Upper lobe of left lung (tissue), 6 donors: Measurements from ENCODE around the gene GYPC. TPM values are rescaled to one million over a fixed set of nuclear protein-coding genes. Genes with fewer than 3 reads are reported as not detected.

ENCODE experiments used
- ATAC-seq, 2 donors: fragments of 200-7000 bp; cut with Tn5 transposase; one replicate each; pipeline ENCODE4 v1.9.1; 2022; ENCODE audit warnings: mild to moderate bottlenecking in 2 of 2, moderate library complexity in 2 of 2; ENCODE audit not compliant: low FRiP score in 2 of 2
- DNase-seq, 2 donors: peaks; one replicate each; pipeline ENCODE4 v3.0.0-alpha.2; 2019 to 2020
- H3K27ac ChIP-seq, 4 donors: fragments of 200-600 bp; sonication (generic); one replicate each; pipeline ENCODE4 v1.5.1; 2016 to 2019
- H3K27me3 ChIP-seq, 4 donors: fragments of 200-600 bp; sonication (generic); one replicate each; pipeline ENCODE4 v1.5.1; 2017 to 2019
- H3K36me3 ChIP-seq, 4 donors: fragments of 200-600 bp; sonication (generic); one replicate each; pipeline ENCODE4 v1.5.1; 2016 to 2019
- H3K4me1 ChIP-seq, 4 donors: fragments of 200-600 bp; sonication (generic); one replicate each; pipeline ENCODE4 v1.5.1; 2018 to 2019
- H3K4me3 ChIP-seq, 4 donors: fragments of 200-600 bp; sonication (generic); one replicate each; pipeline ENCODE4 v1.5.1; 2017 to 2019; ENCODE audit warnings: mild to moderate bottlenecking in 2 of 4, moderate library complexity in 1 of 4
- H3K9me3 ChIP-seq, 4 donors: fragments of 200-600 bp; sonication (generic); one replicate each; pipeline ENCODE4 v1.5.1; 2018 to 2019
- EP300 ChIP-seq, 4 donors: sonication (generic); formaldehyde crosslinking; IDR thresholded peaks; one replicate each; pipeline ENCODE4 v1.5.1; 2017; ENCODE audit warnings: antibody characterized with exemption in 4 of 4, control low read depth in 2 of 4
- POLR2A ChIP-seq, 4 donors: fragments of 450-650 bp; IDR thresholded peaks; one replicate each; pipeline ENCODE4 v1.5.1; 2016 to 2017; ENCODE audit warnings: antibody characterized with exemption in 4 of 4, mild to moderate bottlenecking in 2 of 4
- POLR2AphosphoS5 ChIP-seq, 2 donors: sonication (generic); formaldehyde crosslinking; IDR thresholded peaks; one replicate each; pipeline ENCODE4 v1.5.1; 2017; ENCODE audit warnings: antibody characterized with exemption in 2 of 2
- WGBS, 2 donors: methylation state at CpG; one replicate each; pipeline ENCODE4 v1.1.5; 2017 to 2018; 5-methylcytosine and 5-hydroxymethylcytosine counted together
- total RNA-seq, 6 donors: library from RNA; depleted of rRNA in 4 of 6; stranded (reverse); fragments of >200 nt in 4 of 6; gene quantifications; one replicate each; pipeline versions ENCODE4 v1.1.0 to v1.2.1, GENCODE V29; 2016 to 2021
- TF ChIP-seq, protein P1 (sequence below), 6 experiments: fragments of 450-650 bp in 4 of 6; fragments of 200-600 bp in 2 of 6; sonication (generic) in 2 of 6; IDR thresholded peaks; one replicate each; pipeline ENCODE4 v1.5.1; 2016 to 2019; ENCODE audit warnings: antibody characterized with exemption in 6 of 6
- donor health status: DM: no; HTN: no; CAD: no; lungs with moderate emphysema.
- donor health status: DM: no; HTN: yes; CAD: no; lungs with severe emphysema.

Gene GYPC
- total RNA-seq, 6 donors from 2014 or later = 61.0 to 107 (median 77.5) TPM

DNA sequence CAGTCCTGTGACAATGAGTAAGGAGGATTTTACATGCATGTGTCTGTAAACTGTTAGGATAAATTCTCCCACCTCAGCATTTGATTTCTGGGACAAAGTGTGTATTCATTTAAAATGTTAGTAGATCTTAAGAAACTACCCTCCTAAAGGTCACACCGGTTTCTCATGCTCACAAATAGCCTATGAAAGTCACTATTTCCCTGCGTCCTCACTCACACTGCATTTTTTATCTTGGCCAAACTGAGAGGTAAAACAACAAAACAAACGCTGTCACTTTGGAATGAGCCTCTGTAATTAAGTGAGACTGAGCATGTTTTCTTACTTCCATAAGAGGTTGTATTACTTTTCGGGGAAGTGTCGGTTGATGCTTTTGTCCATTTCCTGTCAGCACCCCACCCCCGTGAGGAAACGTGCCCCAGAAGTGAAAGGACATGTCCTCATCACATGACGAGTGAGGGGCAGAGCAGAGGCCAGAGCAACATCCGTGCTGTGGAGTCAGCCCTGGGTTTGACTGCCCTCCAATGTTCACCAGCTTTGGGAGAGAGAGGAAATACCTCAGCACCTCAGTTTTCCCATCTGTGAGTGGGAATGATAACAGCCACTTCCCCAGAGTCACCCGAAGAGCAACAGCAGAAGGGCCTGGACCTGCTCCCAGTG lies 3.1 kb downstream of the GYPC start:
- 18 to 27% methylated on average over 9 to 10 of the region's 10 CpGs for WGBS, 2 donors

DNA sequence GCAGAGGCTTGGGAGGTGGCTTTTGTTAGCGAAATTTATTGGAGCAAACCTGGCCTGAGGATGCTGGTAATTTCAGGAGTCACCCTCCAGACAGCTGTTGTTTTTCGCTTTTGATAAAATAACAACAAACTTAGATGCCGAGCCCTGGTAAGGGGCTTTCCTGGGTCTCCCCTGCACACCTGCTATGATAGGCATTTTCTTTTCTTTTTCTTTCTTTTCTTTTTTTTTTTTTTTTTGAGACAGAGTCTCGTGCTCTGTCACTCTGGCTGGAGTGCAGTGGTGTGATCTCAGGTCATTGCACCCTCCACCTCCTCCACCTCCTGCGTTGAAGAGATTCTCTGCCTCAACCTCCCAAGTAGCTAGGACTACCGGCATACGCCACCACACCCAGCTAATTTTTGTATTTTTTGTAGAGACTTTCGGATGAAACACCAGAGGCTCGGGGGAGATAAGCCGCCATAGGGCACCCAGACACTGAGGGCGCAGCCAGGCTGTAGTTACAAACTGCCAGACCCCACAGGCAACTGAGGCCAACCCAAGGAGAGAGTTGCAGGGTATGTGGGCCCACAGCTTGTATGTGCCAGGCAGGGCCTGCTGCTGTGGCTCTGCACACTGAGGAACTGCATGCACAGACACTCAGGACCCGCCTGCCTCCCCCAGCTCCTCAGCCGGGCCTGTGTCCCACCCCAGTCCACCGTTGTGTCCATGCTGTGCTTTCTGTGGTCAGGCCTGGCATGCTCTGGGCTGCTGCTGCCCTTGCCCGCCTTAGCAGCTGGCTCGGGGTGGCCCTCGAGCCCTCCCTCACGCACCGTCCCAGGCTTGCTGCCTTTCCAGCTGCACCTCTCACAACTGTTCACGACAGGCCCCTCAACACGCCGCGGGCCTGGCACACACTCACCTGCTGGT lies 3.9 kb downstream of the GYPC start:
- no peaks in the 10 kb centered on the region for H3K36me3 ChIP-seq
- H3K4me3 ChIP-seq = no peak overlapping the region

More for the DNA sequence above, 3.1 kb downstream of the GYPC start:
- ATAC-seq (peak; percentile 44 to 48), DNase-seq (peak in 1 of 2 donors; percentile 85)
- Histone ChIP-seq H3K27ac (peak overlapping the region; percentile 95 to 98 (median 97)), H3K27me3 (no peaks in the 10 kb centered on the region), H3K4me1 (peaks cover 59 to 93% (median 72%) of the 10 kb centered on the region in 4 donors), H3K9me3 (no peaks in the 10 kb centered on the region), H3K4me3 (no peak overlapping the region), H3K36me3 (no peaks in the 10 kb centered on the region)
- TF ChIP-seq POLR2AphosphoS5 (IDR thresholded peaks at IDR 0.05) (peak; percentile 95 to 98), POLR2A (IDR thresholded peaks at IDR 0.05) (peak in 1 of 4 donors; percentile 44), EP300 (IDR thresholded peaks at IDR 0.05) (peak; percentile 36 to 93 (median 90))
- TF ChIP-seq, protein P1, sequence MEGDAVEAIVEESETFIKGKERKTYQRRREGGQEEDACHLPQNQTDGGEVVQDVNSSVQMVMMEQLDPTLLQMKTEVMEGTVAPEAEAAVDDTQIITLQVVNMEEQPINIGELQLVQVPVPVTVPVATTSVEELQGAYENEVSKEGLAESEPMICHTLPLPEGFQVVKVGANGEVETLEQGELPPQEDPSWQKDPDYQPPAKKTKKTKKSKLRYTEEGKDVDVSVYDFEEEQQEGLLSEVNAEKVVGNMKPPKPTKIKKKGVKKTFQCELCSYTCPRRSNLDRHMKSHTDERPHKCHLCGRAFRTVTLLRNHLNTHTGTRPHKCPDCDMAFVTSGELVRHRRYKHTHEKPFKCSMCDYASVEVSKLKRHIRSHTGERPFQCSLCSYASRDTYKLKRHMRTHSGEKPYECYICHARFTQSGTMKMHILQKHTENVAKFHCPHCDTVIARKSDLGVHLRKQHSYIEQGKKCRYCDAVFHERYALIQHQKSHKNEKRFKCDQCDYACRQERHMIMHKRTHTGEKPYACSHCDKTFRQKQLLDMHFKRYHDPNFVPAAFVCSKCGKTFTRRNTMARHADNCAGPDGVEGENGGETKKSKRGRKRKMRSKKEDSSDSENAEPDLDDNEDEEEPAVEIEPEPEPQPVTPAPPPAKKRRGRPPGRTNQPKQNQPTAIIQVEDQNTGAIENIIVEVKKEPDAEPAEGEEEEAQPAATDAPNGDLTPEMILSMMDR (IDR thresholded peaks at IDR 0.05) = peak in 1 of 6 experiments; percentile 25

DNA sequence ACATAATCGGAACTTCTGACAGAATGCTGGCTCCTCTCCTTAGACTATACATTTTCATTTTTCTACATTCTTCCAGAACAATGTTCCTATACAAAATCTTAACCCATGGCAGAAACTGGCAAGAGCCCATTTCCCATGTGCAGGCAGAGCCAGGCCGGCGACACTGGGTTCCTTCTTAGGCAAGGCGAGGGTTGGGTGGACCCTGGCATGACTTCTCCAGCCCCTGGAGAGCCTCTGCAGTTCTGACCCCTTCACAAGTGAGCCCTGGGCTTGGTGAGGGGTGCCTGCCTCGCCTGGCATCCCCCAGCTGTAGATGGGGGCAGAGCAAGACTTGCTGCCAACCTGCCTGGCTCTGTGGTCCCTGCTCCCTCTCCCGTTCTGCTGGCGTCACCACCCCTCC lies 5.0 kb downstream of the GYPC start:
- no peak for DNase-seq
- Histone ChIP-seq H3K27ac (peak overlapping the region; percentile 28 to 98 (median 96)), H3K9me3 (no peaks in the 10 kb centered on the region), H3K4me1 (peaks cover 55 to 96% (median 78%) of the 10 kb centered on the region in 4 donors), H3K4me3 (no peak overlapping the region), H3K27me3 (no peaks in the 10 kb centered on the region), H3K36me3 (peaks cover 0 to 5% (median 0%) of the 10 kb centered on the region in 4 donors)
- ATAC-seq = no peak
- TF ChIP-seq EP300 (IDR thresholded peaks at IDR 0.05) (no peak), POLR2A (IDR thresholded peaks at IDR 0.05) (no peak), POLR2AphosphoS5 (IDR thresholded peaks at IDR 0.05) (no peak)
- TF ChIP-seq, protein P1 (IDR thresholded peaks at IDR 0.05) = no peak
- WGBS, 2 donors = 53 to 72% methylated on average over 7 of the region's 7 CpGs

More for the DNA sequence above, 3.9 kb downstream of the GYPC start:
- Histone ChIP-seq H3K27ac (peak overlapping the region; percentile 95 to 98 (median 97)), H3K27me3 (no peaks in the 10 kb centered on the region), H3K9me3 (no peaks in the 10 kb centered on the region), H3K4me1 (peaks cover 56 to 99% (median 75%) of the 10 kb centered on the region in 4 donors)
- WGBS, 2 donors = 89 to 91% methylated on average over 20 to 23 of the region's 23 CpGs
- DNase-seq = peak in 1 of 2 donors; percentile 76
- no peak for TF ChIP-seq POLR2AphosphoS5 (IDR thresholded peaks at IDR 0.05)
- TF ChIP-seq POLR2A (IDR thresholded peaks at IDR 0.05) = no peak
- TF ChIP-seq EP300 (IDR thresholded peaks at IDR 0.05) = no peak
- TF ChIP-seq, protein P1 (IDR thresholded peaks at IDR 0.05) = no peak
- no peak for ATAC-seq

DNA sequence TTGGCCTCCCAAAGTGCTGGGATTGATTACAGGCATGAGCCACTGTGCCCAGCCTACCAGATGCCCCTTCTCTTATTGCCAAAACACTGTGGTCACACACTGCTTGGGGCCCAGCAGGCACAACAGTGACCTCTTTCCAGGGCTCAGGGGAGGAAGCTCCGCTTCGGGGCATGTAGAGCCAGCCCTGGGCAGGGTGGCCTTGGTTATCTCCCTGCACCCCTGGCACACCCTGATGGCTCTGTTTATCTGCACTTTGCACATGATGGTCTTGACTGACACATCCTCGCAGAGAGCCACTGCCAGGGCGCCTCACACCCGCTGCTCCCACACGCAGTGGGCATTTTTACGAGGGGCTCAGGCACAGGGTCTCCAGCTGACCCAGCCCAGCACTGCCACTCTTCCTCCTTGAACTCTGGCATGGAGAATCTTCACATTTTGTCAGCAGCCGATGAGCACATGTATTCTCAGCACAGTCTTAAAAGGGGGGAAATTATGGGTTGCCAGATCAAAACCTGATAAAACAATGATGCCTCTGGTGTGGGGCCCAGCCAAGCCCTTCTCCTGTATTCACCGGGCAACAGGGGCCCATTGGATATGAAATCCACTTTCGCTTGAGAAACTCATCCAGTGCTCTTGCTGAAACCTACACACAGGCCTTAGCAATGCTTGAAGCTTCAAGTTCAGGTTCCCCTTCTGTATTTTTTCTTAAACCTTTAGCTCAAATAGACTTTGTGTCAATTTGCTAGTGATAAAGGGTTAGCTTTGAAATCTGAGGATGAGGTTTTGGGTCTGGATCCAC lies 5.9 kb downstream of the GYPC start:
- Histone ChIP-seq H3K27ac (peak overlapping the region; percentile 38 to 97 (median 69)), H3K4me3 (no peak overlapping the region), H3K9me3 (no peaks in the 10 kb centered on the region), H3K36me3 (peaks cover 0 to 5% (median 0%) of the 10 kb centered on the region in 4 donors), H3K4me1 (peaks cover 57 to 91% (median 84%) of the 10 kb centered on the region in 4 donors), H3K27me3 (no peaks in the 10 kb centered on the region)
- 75 to 82% methylated on average over 8 to 10 of the region's 10 CpGs for WGBS, 2 donors
- DNase-seq (no peak), ATAC-seq (no peak)
- TF ChIP-seq POLR2A (IDR thresholded peaks at IDR 0.05) (no peak), POLR2AphosphoS5 (IDR thresholded peaks at IDR 0.05) (no peak), EP300 (IDR thresholded peaks at IDR 0.05) (no peak)
- TF ChIP-seq, protein P1 (IDR thresholded peaks at IDR 0.05) = no peak
